IMR-90 (cell line): ENCODE measurements around the gene GJB5. TPM values are rescaled to one million over a fixed set of nuclear protein-coding genes. Genes with fewer than 3 reads are reported as not detected.

Experiments
- ATAC-seq: fragments of 200-7000 bp; cut with Tn5 transposase; 2 replicates; pipeline ENCODE4 v1.9.1; 2020; ENCODE audit warnings: low read depth, mild to moderate bottlenecking, moderate library complexity
- BruUV-seq: library from RNA; stranded (reverse); fragments of 400-500 nt; replicated peaks from 2 replicates; lab custom pipeline; 2021; lab: Mats Ljungman, UMichigan
- CTCF ChIA-PET: fragments of 300-600 bp; formaldehyde crosslinking; extraction: SDS; loops from one replicate; lab custom pipeline; 2021; ENCODE audit warnings: antibody characterized with exemption; lab: Yijun Ruan, JAX
- POLR2A ChIA-PET: fragments of 300-600 bp; sonication (Branson Sonifier 250); formaldehyde crosslinking; loops from one replicate; lab custom pipeline; 2022; ENCODE audit warnings: antibody characterized with exemption; ENCODE audit not compliant: unreplicated experiment; lab: Charles Lee
- DNase-seq: peaks from one replicate; pipeline ENCODE4 v3.0.0; 2013
- H2AFZ ChIP-seq: replicated peaks from 2 replicates; pipeline ENCODE3; 2013; ENCODE audit warnings: low read length, mild to moderate bottlenecking; ENCODE audit not compliant: poor library complexity
- H2AK5ac ChIP-seq: 2 replicates; pipeline ENCODE4 v1.6.1; 2013; ENCODE audit warnings: low read depth, low read length, inconsistent platforms
- H2AK9ac ChIP-seq: replicated peaks from 2 replicates; pipeline ENCODE3; 2013; ENCODE audit warnings: mild to moderate bottlenecking, low read depth, low read length, moderate library complexity; ENCODE audit not compliant: poor library complexity
- H2BK120ac ChIP-seq: 2 replicates; pipeline ENCODE4 v1.6.1; 2013; ENCODE audit warnings: low read depth, low read length, inconsistent platforms
- H2BK15ac ChIP-seq: 3 replicates; pipeline ENCODE4 v1.6.1; 2013; ENCODE audit warnings: low read depth, low read length, inconsistent platforms
- H2BK20ac ChIP-seq: 2 replicates; pipeline ENCODE4 v1.6.1; 2013; ENCODE audit warnings: low read depth, mild to moderate bottlenecking, inconsistent platforms, low read length, moderate library complexity
- H2BK5ac ChIP-seq: 2 replicates; pipeline ENCODE4 v1.6.1; 2013; ENCODE audit warnings: mild to moderate bottlenecking, low read depth, low read length, inconsistent platforms; ENCODE audit not compliant: poor library complexity, severe bottlenecking
- H3K14ac ChIP-seq: replicated peaks from 2 replicates; pipeline ENCODE4 v1.6.1; 2013; ENCODE audit warnings: low read depth, low read length, inconsistent platforms
- H3K18ac ChIP-seq: 2 replicates; pipeline ENCODE4 v1.6.1; 2013; ENCODE audit warnings: low read depth, low read length, control low read depth
- H3K23ac ChIP-seq: 2 replicates; pipeline ENCODE4 v1.6.1; 2013; ENCODE audit warnings: low read depth, low read length, inconsistent platforms
- H3K27ac ChIP-seq: 2 replicates; pipeline ENCODE4 v1.5.1; 2013; ENCODE audit warnings: mild to moderate bottlenecking, control low read depth, low read length; ENCODE audit not compliant: insufficient read depth
- H3K27me3 ChIP-seq: 2 replicates; pipeline ENCODE4 v1.6.1; 2013; ENCODE audit warnings: low read length; ENCODE audit not compliant: control insufficient read depth, insufficient read depth
- H3K36me3 ChIP-seq: 2 replicates; pipeline ENCODE4 v1.6.1; 2013; ENCODE audit warnings: low read length, mixed read lengths; ENCODE audit not compliant: control insufficient read depth, insufficient read depth
- H3K4ac ChIP-seq: 2 replicates; pipeline ENCODE4 v1.6.1; 2013; ENCODE audit warnings: low read depth, low read length, inconsistent platforms
- H3K4me1 ChIP-seq: 2 replicates; pipeline ENCODE4 v1.6.1; 2013; ENCODE audit warnings: low read length, mixed read lengths; ENCODE audit not compliant: control insufficient read depth, insufficient read depth
- H3K4me2 ChIP-seq: 2 replicates; pipeline ENCODE4 v1.6.1; 2013; ENCODE audit warnings: low read depth, mild to moderate bottlenecking, control low read depth, low read length, moderate library complexity
- H3K4me3 ChIP-seq: 2 replicates; pipeline ENCODE4 v1.5.1; 2013; ENCODE audit warnings: low read depth, mild to moderate bottlenecking, control low read depth, low read length, moderate library complexity; ENCODE audit not compliant: insufficient read depth
- H3K56ac ChIP-seq: 2 replicates; pipeline ENCODE4 v1.6.1; 2013; ENCODE audit warnings: low read length, inconsistent platforms; ENCODE audit not compliant: insufficient read depth; ENCODE audit errors: extremely low read depth
- H3K79me1 ChIP-seq, 2 experiments: 2 replicates each; pipeline ENCODE4 v1.6.1; 2013; ENCODE audit warnings: low read length in 2 of 2, inconsistent platforms in 1 of 2, low read depth in 1 of 2
- H3K9ac ChIP-seq: 2 replicates; pipeline ENCODE4 v1.6.1; 2013; ENCODE audit warnings: low read depth, low read length, control low read depth
- H3K9me1 ChIP-seq: 2 replicates; pipeline ENCODE4 v1.6.1; 2013; ENCODE audit warnings: low read length, inconsistent platforms; ENCODE audit not compliant: insufficient read depth
- H3K9me3 ChIP-seq: 2 replicates; pipeline ENCODE4 v1.6.1; 2013; ENCODE audit warnings: low read length; ENCODE audit not compliant: control insufficient read depth, insufficient read depth
- H4K20me1 ChIP-seq: 2 replicates; pipeline ENCODE4 v1.6.1; 2013; ENCODE audit warnings: low read length, inconsistent platforms; ENCODE audit not compliant: insufficient read depth
- H4K5ac ChIP-seq: 2 replicates; pipeline ENCODE4 v1.6.1; 2013; ENCODE audit warnings: mild to moderate bottlenecking, low read depth, low read length, control low read depth
- H4K8ac ChIP-seq, 2 experiments: 2 replicates each; pipeline ENCODE4 v1.6.1; 2013; ENCODE audit warnings: low read depth in 2 of 2, low read length in 2 of 2, control low read depth in 1 of 2, inconsistent platforms in 1 of 2
- H4K91ac ChIP-seq: 2 replicates; pipeline ENCODE4 v1.6.1; 2013; ENCODE audit warnings: low read depth, low read length, inconsistent platforms; ENCODE audit not compliant: insufficient read depth
- FOS ChIP-seq: fragments of 150-350 bp; IDR thresholded peaks from 2 replicates; pipeline ENCODE4 v1.6.1; 2016; ENCODE audit warnings: low read depth, low read length
- NFE2L2 ChIP-seq: fragments of 150-350 bp; IDR thresholded peaks from 2 replicates; pipeline ENCODE4 v1.6.1; 2016; ENCODE audit warnings: low read depth, mild to moderate bottlenecking, low read length
- RAD21 ChIP-seq: IDR thresholded peaks from 2 replicates; pipeline ENCODE4 v1.6.1; 2012; ENCODE audit warnings: low read length, improper control_type of control experiment
- RCOR1 ChIP-seq: IDR thresholded peaks from 2 replicates; pipeline ENCODE4 v1.6.1; 2012; ENCODE audit warnings: mild to moderate bottlenecking, low read length, improper control_type of control experiment; ENCODE audit not compliant: insufficient replicate concordance
- WGBS, 2 experiments: methylation state at CpG; one replicate each; pipeline versions ENCODE4 v1.1.5 to v1.1.7; 2013; ENCODE audit warnings: missing lambda C conversion rate in 2 of 2; ENCODE audit not compliant: insufficient read length in 1 of 2; ENCODE audit errors: extremely low coverage in 2 of 2; 5-methylcytosine and 5-hydroxymethylcytosine counted together
- dilution Hi-C: fragments of 300-500 bp; cut with HindIII; formaldehyde crosslinking; loops from one replicate; pipeline ENCODE4 v1.14.3; 2018; ENCODE audit warnings: low sequenced_read_pairs; ENCODE audit not compliant: unreplicated experiment
- in situ Hi-C: fragments of 300-500 bp; cut with MboI; formaldehyde crosslinking; loops from 3 replicates; pipeline ENCODE4 v1.14.3; 2019; ENCODE audit warnings: low sequenced_read_pairs, inconsistent platforms, mixed read lengths
- intact Hi-C: fragments of 100-400 bp; cut with micrococcal nuclease; formaldehyde crosslinking; loops from 2 replicates; pipeline ENCODE4 v1.10.0; 2022
- polyA plus RNA-seq, 3 experiments: library from polyadenylated mRNA; depleted of rRNA; stranded (reverse); fragments of >200 nt; gene quantifications; 2 replicates each; pipeline ENCODE4 v1.2.3, GENCODE V29; 2012; ENCODE audit warnings: low replicate concordance in 1 of 3
- total RNA-seq: library from RNA; depleted of rRNA; stranded (reverse); fragments of >200 nt; gene quantifications from 2 replicates; pipeline ENCODE4 v1.2.3, GENCODE V29; 2012

GJB5 gene
- total and polyA plus RNA-seq, 2 of the 4 experiments (the other 2 are of a cell fraction), result 0.10 TPM; not detected in 1

GRCh38 chr1:34740161-34740868 is 14.5 kb upstream of the GJB5 start:
- Histone ChIP-seq H3K9ac (no peak overlapping the region), H4K8ac (no peak overlapping the region), H3K27me3 (peaks cover 3% of the 10 kb centered on the region; the same call in 1 of the 2 replicates), H2AK5ac (no peak overlapping the region), H3K18ac (no peak overlapping the region), H3K4ac (no peak overlapping the region), H2BK5ac (no peak overlapping the region), H3K9me3 (no peaks in the 10 kb centered on the region), H3K36me3 (no peaks in the 10 kb centered on the region), H2AK9ac (no peak overlapping the region), H3K4me1 (no peaks in the 10 kb centered on the region), H4K20me1 (no peaks in the 10 kb centered on the region), H2BK20ac (no peak overlapping the region), H3K56ac (no peak overlapping the region), H3K79me1 (no peaks in the 10 kb centered on the region), H4K5ac (no peak overlapping the region), H3K27ac (no peak overlapping the region), H2AFZ (no peak overlapping the region), H4K91ac (no peak overlapping the region), H3K4me3 (no peak overlapping the region), H3K9me1 (no peaks in the 10 kb centered on the region), H3K14ac (no peak overlapping the region), H3K4me2 (no peak overlapping the region), H2BK15ac (no peak overlapping the region), H3K23ac (no peak overlapping the region), H2BK120ac (no peak overlapping the region)
- WGBS, 2 experiments, result 13% methylated on average over 9 of the region's 18 CpGs; no CpG with 5 or more reads in 1 of the 2 experiments
- in situ Hi-C loops (loop anchor here (10.0 kb wide), 1 partner anchor 1106 kb away; no protein-coding TSS in a partner anchor), dilution Hi-C loops (no loop called here), intact Hi-C loops (no loop called here)
- no peak for TF ChIP-seq RCOR1
- TF ChIP-seq NFE2L2, result no peak
- no peak for TF ChIP-seq FOS
- TF ChIP-seq RAD21, result no peak
- no peak for DNase-seq
- no peak for ATAC-seq
- ChIA-PET POLR2A (no interaction called here), CTCF (interaction anchor here (1.1 kb wide), 1 partner anchor 181 kb away, joined by 3 read pairs; no protein-coding TSS in a partner anchor)
- BruUV-seq, result no TSS peak
